ENCODE measurements around the gene FEM1A.

DNA sequence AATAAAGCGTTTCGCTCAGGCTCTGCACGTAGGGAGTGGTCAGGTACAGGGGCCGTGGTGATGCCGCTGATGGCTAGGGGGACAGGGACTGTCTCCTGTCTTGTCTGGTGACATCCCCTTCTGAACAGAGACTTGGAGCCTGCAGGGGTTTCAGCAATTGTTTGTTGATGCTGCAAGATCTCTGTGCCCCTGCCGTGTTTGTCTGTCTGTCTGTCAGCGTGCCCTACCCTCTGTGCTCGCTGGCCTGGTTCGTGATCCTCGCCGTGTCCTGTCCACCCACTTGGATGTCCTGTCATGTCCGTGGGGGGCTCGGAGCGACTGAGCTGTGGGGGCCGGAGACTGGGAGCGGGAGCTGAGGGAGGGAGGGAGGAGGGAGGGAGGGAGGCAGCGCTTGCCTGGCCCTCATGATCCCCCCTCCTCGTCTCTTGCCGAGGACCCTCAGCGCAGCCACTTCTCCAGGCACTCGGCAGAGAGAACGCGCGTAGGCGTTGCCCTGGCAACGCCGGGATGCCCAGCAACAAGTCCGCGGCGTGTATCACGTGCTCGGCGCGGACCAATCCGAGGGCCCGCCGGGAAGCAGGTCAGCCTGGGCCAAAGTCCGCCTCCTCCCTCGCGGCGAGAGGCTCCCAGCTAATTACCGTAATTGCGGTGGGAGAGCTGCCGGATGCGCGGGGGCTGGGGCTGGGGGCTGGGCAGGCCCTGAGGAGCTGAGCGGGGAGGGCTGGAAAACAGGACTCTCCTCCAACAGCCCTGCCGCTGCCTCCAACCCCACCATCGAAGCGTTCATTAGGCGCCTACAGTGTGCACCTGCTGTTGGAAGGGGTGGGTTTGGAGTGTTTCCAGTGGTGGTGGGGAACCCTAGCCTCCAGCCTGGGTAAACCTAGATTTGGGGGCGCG lies 31.9 kb upstream of the FEM1A start:
- TF ChIP-seq, protein P1, sequence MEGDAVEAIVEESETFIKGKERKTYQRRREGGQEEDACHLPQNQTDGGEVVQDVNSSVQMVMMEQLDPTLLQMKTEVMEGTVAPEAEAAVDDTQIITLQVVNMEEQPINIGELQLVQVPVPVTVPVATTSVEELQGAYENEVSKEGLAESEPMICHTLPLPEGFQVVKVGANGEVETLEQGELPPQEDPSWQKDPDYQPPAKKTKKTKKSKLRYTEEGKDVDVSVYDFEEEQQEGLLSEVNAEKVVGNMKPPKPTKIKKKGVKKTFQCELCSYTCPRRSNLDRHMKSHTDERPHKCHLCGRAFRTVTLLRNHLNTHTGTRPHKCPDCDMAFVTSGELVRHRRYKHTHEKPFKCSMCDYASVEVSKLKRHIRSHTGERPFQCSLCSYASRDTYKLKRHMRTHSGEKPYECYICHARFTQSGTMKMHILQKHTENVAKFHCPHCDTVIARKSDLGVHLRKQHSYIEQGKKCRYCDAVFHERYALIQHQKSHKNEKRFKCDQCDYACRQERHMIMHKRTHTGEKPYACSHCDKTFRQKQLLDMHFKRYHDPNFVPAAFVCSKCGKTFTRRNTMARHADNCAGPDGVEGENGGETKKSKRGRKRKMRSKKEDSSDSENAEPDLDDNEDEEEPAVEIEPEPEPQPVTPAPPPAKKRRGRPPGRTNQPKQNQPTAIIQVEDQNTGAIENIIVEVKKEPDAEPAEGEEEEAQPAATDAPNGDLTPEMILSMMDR (IDR thresholded peaks at IDR 0.05; ENCODE audit: low read depth, low read length): no peak
- TF ChIP-seq EZH2phosphoT487 (IDR thresholded peaks at IDR 0.05; ENCODE audit: low read depth): no peak

Data from OCI-LY3 (cell line).